Measurements from ENCODE around the gene DGKZ. TPM values are rescaled to one million over a fixed set of nuclear protein-coding genes. Genes with fewer than 3 reads are reported as not detected.
"Not testable (repeated sequence)": the region's sequence is repeated elsewhere in the genome, so short reads cannot be mapped to it uniquely, and the experiment has no call there.

The DGKZ gene
- 10 to 100 TPM; 38.5 to 41.2 TPM for total RNA-seq
- long read RNA-seq, donor 1, partial matches to known transcripts: 8 of 9 reads
- long read RNA-seq, donor 1, other reads (novel, unspliced or antisense): 1 of 9 reads
- long read RNA-seq, donor 2, partial matches to known transcripts: 15 of 22 reads
- long read RNA-seq, donor 2, other reads (novel, unspliced or antisense): 7 of 22 reads

GRCh38 chr11:46346886-46347636 is at the start of gene DGKZ:
Gene DGKZ, plus strand, starts transcription at chr11:46347463. Its CDS starts 197 bp downstream, at chr11:46347660.
- intact Hi-C loops (cut with DNase I): no loop called here
- DNase-seq (ENCODE audit: low spot score): peak; percentile 96

GRCh38 chr11:46298699-46299433 is 48.4 kb upstream of the DGKZ start:
- DNase-seq (ENCODE audit: low spot score): no peak
- intact Hi-C loops (cut with DNase I): no loop called here

GRCh38 chr11:46299451-46299961 is 47.8 kb upstream of the DGKZ start:
- DNase-seq (ENCODE audit: low spot score): no peak
- intact Hi-C loops (cut with DNase I): no loop called here

GRCh38 chr11:46300270-46300669 is 47.0 kb upstream of the DGKZ start:
- intact Hi-C loops (cut with DNase I): no loop called here
- no peak for DNase-seq (ENCODE audit: low spot score)

- no peak for DNase-seq (ENCODE audit: low spot score)
- intact Hi-C loops (cut with DNase I): no loop called here
These were observed 44.4 kb upstream of the DGKZ start for GRCh38 chr11:46302866-46303265.

GRCh38 chr11:46304036-46304435 is 43.2 kb upstream of the DGKZ start:
- intact Hi-C loops (cut with DNase I); DNase-seq (ENCODE audit: low spot score): not testable (repeated sequence)

- intact Hi-C loops (cut with DNase I): loop anchor here in 1 of 2 donors (5.0 kb wide), 1 partner anchor 62 kb away; no protein-coding TSS in a partner anchor
- no peak for DNase-seq (ENCODE audit: low spot score)
These were observed 42.6 kb upstream of the DGKZ start for GRCh38 chr11:46304605-46305179.

GRCh38 chr11:46305295-46305694 is 42.0 kb upstream of the DGKZ start:
- no peak for DNase-seq (ENCODE audit: low spot score)
- intact Hi-C loops (cut with DNase I): loop anchor here in 1 of 2 donors (5.0 kb wide), 1 partner anchor 63 kb away; no protein-coding TSS in a partner anchor

GRCh38 chr11:46306296-46306853 is 40.9 kb upstream of the DGKZ start:
- DNase-seq (ENCODE audit: low spot score): no peak
- intact Hi-C loops (cut with DNase I): loop anchor here in 1 of 2 donors (5.0 kb wide), 1 partner anchor 64 kb away; no protein-coding TSS in a partner anchor

- intact Hi-C loops (cut with DNase I): loop anchor here in 1 of 2 donors (5.0 kb wide), 1 partner anchor 65 kb away; no protein-coding TSS in a partner anchor
- no peak for DNase-seq (ENCODE audit: low spot score)
These were observed 39.9 kb upstream of the DGKZ start for GRCh38 chr11:46307369-46307768.

- no peak for DNase-seq (ENCODE audit: low spot score)
- intact Hi-C loops (cut with DNase I): loop anchor here (2.0 to 5.0 kb wide), 2 partner anchors 66 to 69 kb away; no protein-coding TSS in a partner anchor
These were observed 39.4 kb upstream of the DGKZ start for GRCh38 chr11:46307785-46308341.

- DNase-seq (ENCODE audit: low spot score): peak; percentile 95
- intact Hi-C loops (cut with DNase I): loop anchor here (2.0 to 5.0 kb wide), 2 partner anchors 67 to 70 kb away; no protein-coding TSS in a partner anchor
These were observed 38.4 kb upstream of the DGKZ start for GRCh38 chr11:46308631-46309419.

- intact Hi-C loops (cut with DNase I): loop anchor here (2.0 to 5.0 kb wide), 2 partner anchors 68 to 71 kb away; no protein-coding TSS in a partner anchor
- DNase-seq (ENCODE audit: low spot score): no peak
These were observed 37.4 kb upstream of the DGKZ start for GRCh38 chr11:46309814-46310259.

- no peak for DNase-seq (ENCODE audit: low spot score)
- intact Hi-C loops (cut with DNase I): no loop called here
These were observed 32.1 kb upstream of the DGKZ start for GRCh38 chr11:46315033-46315738.

GRCh38 chr11:46315783-46316563 is 31.3 kb upstream of the DGKZ start:
- DNase-seq (ENCODE audit: low spot score): no peak
- intact Hi-C loops (cut with DNase I): no loop called here

GRCh38 chr11:46319074-46319453 is 28.2 kb upstream of the DGKZ start:
- intact Hi-C loops (cut with DNase I): no loop called here
- no peak for DNase-seq (ENCODE audit: low spot score)

All from posterior vena cava (tissue), 2 donors.